GM23338 (cell line): Measurements from ENCODE around the gene CYTH3. TPM values are rescaled to one million over a fixed set of nuclear protein-coding genes. Genes with fewer than 3 reads are reported as not detected.
"Not testable (repeated sequence)": the region's sequence is repeated elsewhere in the genome, so short reads cannot be mapped to it uniquely, and the experiment has no call there.

ENCODE experiments used
- ATAC-seq: fragments of 200-7000 bp; cut with Tn5 transposase; 3 replicates; pipeline ENCODE4 v1.9.1; 2020
- DNase-seq: peaks from one replicate; pipeline ENCODE4 v3.0.0-alpha.2; 2015; ENCODE audit warnings: low spot score
- H2AFZ ChIP-seq: fragments of 200-600 bp; sonication (generic); 2 replicates; pipeline ENCODE4 v1.8.0; 2016; ENCODE audit warnings: antibody characterized with exemption, mild to moderate bottlenecking, moderate library complexity
- H3F3A ChIP-seq: fragments of 200-600 bp; sonication (generic); replicated peaks from 2 replicates; pipeline ENCODE4 v1.8.0; 2017; ENCODE audit warnings: antibody characterized with exemption, mixed run types, low read depth
- H3K27ac ChIP-seq: fragments of 200-600 bp; sonication (generic); 2 replicates; pipeline ENCODE4 v1.6.1; 2016; ENCODE audit warnings: low read depth
- H3K27me3 ChIP-seq: fragments of 200-600 bp; sonication (generic); 2 replicates; pipeline ENCODE4 v1.8.0; 2016; ENCODE audit warnings: mild to moderate bottlenecking, mixed run types, moderate library complexity; ENCODE audit not compliant: insufficient read depth
- H3K36me3 ChIP-seq: fragments of 200-600 bp; sonication (generic); 2 replicates; pipeline ENCODE4 v1.8.0; 2016; ENCODE audit warnings: mild to moderate bottlenecking; ENCODE audit not compliant: insufficient read depth
- H3K4me1 ChIP-seq: fragments of 200-600 bp; sonication (generic); 2 replicates; pipeline ENCODE4 v1.8.0; 2016; ENCODE audit warnings: mild to moderate bottlenecking, moderate library complexity; ENCODE audit not compliant: insufficient read depth
- H3K4me2 ChIP-seq: fragments of 200-600 bp; sonication (generic); 2 replicates; pipeline ENCODE4 v1.7.1; 2017; ENCODE audit warnings: mixed run types
- H3K4me3 ChIP-seq: fragments of 200-600 bp; sonication (generic); 2 replicates; pipeline ENCODE4 v1.6.1; 2016; ENCODE audit warnings: mixed run types
- H3K79me2 ChIP-seq: fragments of 200-600 bp; sonication (generic); replicated peaks from 2 replicates; pipeline ENCODE4 v1.8.0; 2017; ENCODE audit warnings: mild to moderate bottlenecking; ENCODE audit not compliant: insufficient read depth
- H3K9me2 ChIP-seq: fragments of 200-600 bp; sonication (generic); 2 replicates; pipeline ENCODE4 v1.8.0; 2017; ENCODE audit not compliant: insufficient read depth
- H4K20me1 ChIP-seq: fragments of 200-600 bp; sonication (generic); replicated peaks from 2 replicates; pipeline ENCODE4 v1.8.0; 2017; ENCODE audit warnings: mild to moderate bottlenecking; ENCODE audit not compliant: insufficient read depth
- H3K27ac Mint-ChIP-seq: 2 replicates; pipeline ENCODE4 v1.8.0; 2020; ENCODE audit warnings: inconsistent platforms, mild to moderate bottlenecking, moderate library complexity, mixed read lengths
- H3K27me3 Mint-ChIP-seq: 3 replicates; pipeline ENCODE4 v1.8.0; 2022; ENCODE audit warnings: low read depth, mild to moderate bottlenecking, moderate library complexity, mixed read lengths, inconsistent platforms; ENCODE audit not compliant: insufficient read depth, poor library complexity
- H3K36me3 Mint-ChIP-seq: 3 replicates; pipeline ENCODE4 v1.8.0; 2021; ENCODE audit warnings: low read depth, mild to moderate bottlenecking, inconsistent platforms, moderate library complexity, mixed read lengths
- H3K4me1 Mint-ChIP-seq: 3 replicates; pipeline ENCODE4 v1.8.0; 2020; ENCODE audit warnings: mild to moderate bottlenecking, inconsistent platforms, mixed read lengths
- H3K4me3 Mint-ChIP-seq: 3 replicates; pipeline ENCODE4 v1.8.0; 2021; ENCODE audit warnings: moderate library complexity, mild to moderate bottlenecking, inconsistent platforms, mixed read lengths
- H3K9me3 Mint-ChIP-seq: 3 replicates; pipeline ENCODE4 v1.8.0; 2020; ENCODE audit warnings: moderate library complexity, mild to moderate bottlenecking, inconsistent platforms, mixed read lengths
- CREB1 ChIP-seq: fragments of 250-450 bp; sonication (Bioruptor Pico); IDR thresholded peaks from 2 replicates; pipeline ENCODE4 v1.5.0; 2020; ENCODE audit warnings: low read depth, mild to moderate bottlenecking, moderate library complexity
- EZH2 ChIP-seq: fragments of 200-600 bp; sonication (generic); IDR thresholded peaks from one replicate; pipeline ENCODE4 v1.8.0; 2017; ENCODE audit warnings: antibody characterized with exemption, mild to moderate bottlenecking, low read depth; ENCODE audit not compliant: unreplicated experiment
- NANOG ChIP-seq: IDR thresholded peaks from 2 replicates; pipeline ENCODE4 v1.6.1; 2016; ENCODE audit warnings: antibody characterized with exemption, borderline replicate concordance
- POLR2AphosphoS5 ChIP-seq: IDR thresholded peaks from 2 replicates; pipeline ENCODE4 v1.6.1; 2016; ENCODE audit warnings: antibody characterized with exemption, low read depth
- REST ChIP-seq: IDR thresholded peaks from one replicate; pipeline ENCODE4 v1.6.1; 2018; ENCODE audit warnings: antibody characterized with exemption; ENCODE audit not compliant: unreplicated experiment
- ZNF114 ChIP-seq: fragments of 250-450 bp; sonication (Bioruptor Pico); IDR thresholded peaks from 2 replicates; pipeline ENCODE4 v1.5.0; 2020; ENCODE audit warnings: mild to moderate bottlenecking, moderate library complexity
- polyA plus RNA-seq: library from polyadenylated mRNA; unstranded; fragments of >200 nt; fragmentation: Nextera tagmentation; extraction: Ambion mirVana; gene quantifications from 2 replicates; pipeline ENCODE4 v1.2.1, GENCODE V29; 2016
- total RNA-seq: library from RNA; depleted of rRNA; stranded (reverse); fragments of >200 nt; shearing (Covaris generic); gene quantifications from 2 replicates; pipeline ENCODE4 v1.2.3, GENCODE V29; 2014
- TF ChIP-seq, protein P1 (sequence below), 2 experiments: fragments of 200-600 bp in 1 of 2; sonication (generic) in 1 of 2; conservative IDR thresholded peaks; 2 replicates each; pipeline versions ENCODE4 v1.5.1 to v1.6.1; 2016 to 2017; ENCODE audit warnings: antibody characterized with exemption in 2 of 2, low read depth in 2 of 2, mild to moderate bottlenecking in 2 of 2, moderate library complexity in 1 of 2

Gene CYTH3
- total and polyA plus RNA-seq, 2 experiments from 2014 or later: 4.6 to 15.3 TPM

DNA sequence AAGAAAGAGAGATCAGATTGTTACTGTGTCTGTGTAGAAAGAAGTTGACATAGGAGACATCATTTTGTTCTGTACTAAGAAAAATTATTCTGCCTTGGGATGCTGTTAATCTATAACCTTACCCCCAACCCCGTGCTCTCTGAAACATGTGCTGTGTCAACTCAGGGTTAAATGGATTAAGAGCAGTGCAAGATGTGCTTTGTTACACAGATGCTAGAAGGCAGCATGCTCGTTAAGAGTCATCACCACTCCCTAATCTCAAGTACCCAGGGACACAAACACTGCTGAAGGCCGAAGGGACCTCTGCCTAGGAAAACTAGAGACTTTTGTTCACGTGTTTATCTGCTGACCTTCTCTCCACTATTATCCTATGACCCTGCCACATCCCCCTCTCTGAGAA lies 49.0 kb downstream of the CYTH3 start:
- ATAC-seq: not testable (repeated sequence)

GRCh38 chr7:6223010-6223409 lies 49.4 kb downstream of the CYTH3 start:
- not testable (repeated sequence) for ATAC-seq, H3K4me3 Mint-ChIP-seq, H3K4me1 Mint-ChIP-seq, H3K27me3 Mint-ChIP-seq, H3K27ac ChIP-seq, H3K27ac Mint-ChIP-seq, DNase-seq, H3K4me2 ChIP-seq, H3K4me1 ChIP-seq, H3K27me3 ChIP-seq, H3K4me3 ChIP-seq, H3K9me2 ChIP-seq, H2AFZ ChIP-seq, H3K36me3 ChIP-seq, H4K20me1 ChIP-seq, H3F3A ChIP-seq
- peaks cover 33% of the 10 kb centered on the region; the same call in 1 of the 2 replicates for H3K79me2 ChIP-seq
- Mint-ChIP-seq H3K36me3 (peaks cover 20% of the 10 kb centered on the region), H3K9me3 (peaks cover 17% of the 10 kb centered on the region)

More for the DNA sequence above, 49.0 kb downstream of the CYTH3 start:
- H3K27me3 ChIP-seq, DNase-seq, H3K27me3 Mint-ChIP-seq, H3F3A ChIP-seq, H3K9me2 ChIP-seq, H3K36me3 ChIP-seq, H3K27ac ChIP-seq, H4K20me1 ChIP-seq, H3K4me2 ChIP-seq, H3K4me3 Mint-ChIP-seq, H3K4me3 ChIP-seq, H2AFZ ChIP-seq, H3K27ac Mint-ChIP-seq: not testable (repeated sequence)
- Histone ChIP-seq H3K79me2 (peaks cover 33% of the 10 kb centered on the region; the same call in 1 of the 2 replicates), H3K4me1 (peaks cover 10% of the 10 kb centered on the region)
- Mint-ChIP-seq H3K36me3 (peaks cover 20% of the 10 kb centered on the region), H3K4me1 (peaks cover 10% of the 10 kb centered on the region), H3K9me3 (peaks cover 17% of the 10 kb centered on the region)

DNA sequence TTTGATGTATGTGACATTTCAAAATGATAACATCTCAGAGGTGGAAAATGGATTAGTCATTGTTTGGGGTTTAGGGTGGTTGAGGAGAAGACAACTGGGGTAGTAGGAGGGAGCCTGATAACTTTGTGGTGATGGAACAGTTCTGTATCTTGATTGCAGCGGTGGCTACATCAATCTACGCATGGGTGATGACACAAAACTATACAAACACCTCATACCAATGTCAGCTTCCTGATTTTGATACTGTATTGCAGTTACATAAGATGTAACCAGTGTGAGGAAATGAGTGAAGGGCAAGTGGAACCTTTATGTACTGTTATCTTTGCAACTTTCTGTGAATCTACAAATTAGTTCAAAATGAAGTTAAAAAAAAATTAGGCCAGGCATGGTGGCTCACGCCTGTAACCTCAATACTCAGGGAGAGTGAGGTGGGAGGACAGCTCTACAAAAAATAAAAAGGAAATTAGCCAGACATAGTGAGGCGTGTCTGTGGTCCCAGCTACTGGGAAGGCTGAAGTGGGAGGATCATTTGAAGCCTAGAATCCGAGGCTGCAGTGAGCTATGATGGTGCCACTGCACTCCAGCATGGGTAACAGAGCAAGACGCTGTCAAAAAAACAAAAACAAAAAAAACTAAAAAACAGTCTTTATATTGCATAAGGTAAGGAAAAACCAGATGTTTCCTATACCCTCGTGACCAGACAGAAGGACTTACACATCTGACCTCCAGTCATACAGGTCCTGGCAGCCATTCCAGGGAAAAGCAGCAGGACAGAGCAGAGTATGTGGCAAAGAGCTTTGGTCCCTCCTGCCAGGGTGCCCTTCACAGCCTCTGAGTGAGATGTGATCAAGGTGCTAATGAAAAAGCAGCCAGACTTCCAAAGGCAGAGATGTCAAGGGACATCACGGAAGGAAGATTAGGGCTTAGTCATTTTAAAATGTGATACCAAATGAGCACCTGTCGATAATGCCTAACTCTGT lies 50.8 kb downstream of the CYTH3 start:
- no peak overlapping the region for H3K4me3 ChIP-seq
- H3K27ac Mint-ChIP-seq: no peak overlapping the region
- H3K4me2 ChIP-seq: no peak overlapping the region
- H3K9me2 ChIP-seq: no peaks in the 10 kb centered on the region
- ATAC-seq (no peak), DNase-seq (no peak)
- no peaks in the 10 kb centered on the region for H3K36me3 ChIP-seq
- no peaks in the 10 kb centered on the region for H3K4me1 ChIP-seq
- no peaks in the 10 kb centered on the region for H3K27me3 ChIP-seq
- H3K4me3 Mint-ChIP-seq: no peak overlapping the region
- peaks cover 23% of the 10 kb centered on the region for H3K36me3 Mint-ChIP-seq
- H3K4me1 Mint-ChIP-seq: no peaks in the 10 kb centered on the region
- H4K20me1 ChIP-seq: no peaks in the 10 kb centered on the region
- H3K27ac ChIP-seq: no peak overlapping the region
- peaks cover 6% of the 10 kb centered on the region for H3K27me3 Mint-ChIP-seq
- H3K79me2 ChIP-seq: peaks cover 32% of the 10 kb centered on the region
- peaks cover 17% of the 10 kb centered on the region for H3K9me3 Mint-ChIP-seq
- no peak overlapping the region for H2AFZ ChIP-seq
- no peaks in the 10 kb centered on the region for H3F3A ChIP-seq
- TF ChIP-seq, protein P1, sequence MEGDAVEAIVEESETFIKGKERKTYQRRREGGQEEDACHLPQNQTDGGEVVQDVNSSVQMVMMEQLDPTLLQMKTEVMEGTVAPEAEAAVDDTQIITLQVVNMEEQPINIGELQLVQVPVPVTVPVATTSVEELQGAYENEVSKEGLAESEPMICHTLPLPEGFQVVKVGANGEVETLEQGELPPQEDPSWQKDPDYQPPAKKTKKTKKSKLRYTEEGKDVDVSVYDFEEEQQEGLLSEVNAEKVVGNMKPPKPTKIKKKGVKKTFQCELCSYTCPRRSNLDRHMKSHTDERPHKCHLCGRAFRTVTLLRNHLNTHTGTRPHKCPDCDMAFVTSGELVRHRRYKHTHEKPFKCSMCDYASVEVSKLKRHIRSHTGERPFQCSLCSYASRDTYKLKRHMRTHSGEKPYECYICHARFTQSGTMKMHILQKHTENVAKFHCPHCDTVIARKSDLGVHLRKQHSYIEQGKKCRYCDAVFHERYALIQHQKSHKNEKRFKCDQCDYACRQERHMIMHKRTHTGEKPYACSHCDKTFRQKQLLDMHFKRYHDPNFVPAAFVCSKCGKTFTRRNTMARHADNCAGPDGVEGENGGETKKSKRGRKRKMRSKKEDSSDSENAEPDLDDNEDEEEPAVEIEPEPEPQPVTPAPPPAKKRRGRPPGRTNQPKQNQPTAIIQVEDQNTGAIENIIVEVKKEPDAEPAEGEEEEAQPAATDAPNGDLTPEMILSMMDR (conservative IDR thresholded peaks at IDR 0.05; ENCODE audit: low read depth in 2 of 2): no peak
- TF ChIP-seq NANOG: no peak
- TF ChIP-seq POLR2AphosphoS5: no peak
- TF ChIP-seq EZH2: no peak
- no peak for TF ChIP-seq REST
- no peak for TF ChIP-seq ZNF114 (CRISPR knock-in tag)
- TF ChIP-seq CREB1: no peak
